ENCODE results near the gene RSPO3.
"Not testable (repeated sequence)": the region's sequence is repeated elsewhere in the genome, so short reads cannot be mapped to it uniquely, and the experiment has no call there.

The RSPO3 gene

DNA sequence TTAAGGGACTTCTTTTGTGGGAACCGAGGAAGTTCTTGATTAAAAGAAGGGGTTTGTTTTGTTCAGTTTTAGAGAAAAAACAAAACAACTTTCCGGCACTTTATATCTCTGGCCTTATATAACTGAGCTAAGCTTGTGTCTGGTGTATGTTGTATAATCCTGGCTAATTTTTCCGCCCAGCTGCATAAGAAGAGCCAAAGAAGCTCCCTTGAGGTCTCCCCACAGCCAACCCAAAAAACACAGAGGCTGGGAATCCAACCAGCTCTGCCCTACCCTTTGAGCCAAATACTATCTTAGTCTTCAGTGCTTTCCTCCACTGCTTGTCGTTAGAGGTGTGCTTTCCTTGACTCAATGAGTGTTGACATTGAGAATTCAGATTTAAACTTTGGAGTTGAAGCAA, 102.7 kb downstream of the RSPO3 start:
- TF ChIP-seq, protein P1, sequence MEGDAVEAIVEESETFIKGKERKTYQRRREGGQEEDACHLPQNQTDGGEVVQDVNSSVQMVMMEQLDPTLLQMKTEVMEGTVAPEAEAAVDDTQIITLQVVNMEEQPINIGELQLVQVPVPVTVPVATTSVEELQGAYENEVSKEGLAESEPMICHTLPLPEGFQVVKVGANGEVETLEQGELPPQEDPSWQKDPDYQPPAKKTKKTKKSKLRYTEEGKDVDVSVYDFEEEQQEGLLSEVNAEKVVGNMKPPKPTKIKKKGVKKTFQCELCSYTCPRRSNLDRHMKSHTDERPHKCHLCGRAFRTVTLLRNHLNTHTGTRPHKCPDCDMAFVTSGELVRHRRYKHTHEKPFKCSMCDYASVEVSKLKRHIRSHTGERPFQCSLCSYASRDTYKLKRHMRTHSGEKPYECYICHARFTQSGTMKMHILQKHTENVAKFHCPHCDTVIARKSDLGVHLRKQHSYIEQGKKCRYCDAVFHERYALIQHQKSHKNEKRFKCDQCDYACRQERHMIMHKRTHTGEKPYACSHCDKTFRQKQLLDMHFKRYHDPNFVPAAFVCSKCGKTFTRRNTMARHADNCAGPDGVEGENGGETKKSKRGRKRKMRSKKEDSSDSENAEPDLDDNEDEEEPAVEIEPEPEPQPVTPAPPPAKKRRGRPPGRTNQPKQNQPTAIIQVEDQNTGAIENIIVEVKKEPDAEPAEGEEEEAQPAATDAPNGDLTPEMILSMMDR (IDR thresholded peaks at IDR 0.05; ENCODE audit: low read depth, low read length): no peak
- H3K4me3 ChIP-seq (ENCODE audit: low read depth, low read length): no peak overlapping the region

DNA sequence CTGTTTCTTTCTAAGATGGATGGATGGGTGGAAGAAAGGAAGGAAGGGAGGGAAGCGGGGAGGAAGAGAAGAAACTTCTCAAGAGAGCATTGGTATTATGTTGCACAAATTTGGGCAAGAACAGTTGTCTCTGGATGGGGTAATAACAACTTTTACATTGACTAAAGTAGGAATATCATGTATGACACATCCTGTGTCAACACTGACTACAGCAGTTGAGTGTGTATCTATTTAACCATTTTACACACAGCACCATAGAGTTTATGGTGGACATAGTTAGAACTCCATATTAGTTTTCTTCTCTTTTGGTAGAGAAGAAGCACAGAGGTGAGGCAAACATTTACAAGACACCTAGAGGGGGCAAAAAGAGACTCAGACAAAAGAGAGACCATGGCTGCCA, 103.9 kb downstream of the RSPO3 start:
- TF ChIP-seq, protein P1 (IDR thresholded peaks at IDR 0.05; ENCODE audit: low read depth, low read length): no peak
- H3K4me3 ChIP-seq (ENCODE audit: low read depth, low read length): no peak overlapping the region

DNA sequence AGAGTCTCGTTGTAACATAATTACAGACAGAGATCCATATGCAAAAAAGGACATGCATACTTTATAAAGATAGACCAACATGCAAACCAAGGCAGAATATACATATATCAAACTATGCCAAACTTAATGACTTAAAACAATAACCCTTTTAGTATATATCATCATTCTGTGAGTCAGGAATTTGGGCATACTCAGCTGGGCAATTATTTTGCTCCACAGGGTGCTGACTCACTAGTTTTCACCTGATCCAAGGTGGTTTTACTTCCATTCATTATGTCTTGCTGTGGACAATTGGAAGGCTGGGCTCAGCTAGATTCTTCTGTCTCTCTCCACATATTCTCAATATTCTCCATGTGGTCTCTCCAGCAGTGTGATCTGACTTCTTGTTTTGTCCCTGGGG, 107.0 kb downstream of the RSPO3 start:
- TF ChIP-seq, protein P1 (IDR thresholded peaks at IDR 0.05; ENCODE audit: low read depth, low read length): no peak
- no peak overlapping the region for H3K4me3 ChIP-seq (ENCODE audit: low read depth, low read length)

DNA sequence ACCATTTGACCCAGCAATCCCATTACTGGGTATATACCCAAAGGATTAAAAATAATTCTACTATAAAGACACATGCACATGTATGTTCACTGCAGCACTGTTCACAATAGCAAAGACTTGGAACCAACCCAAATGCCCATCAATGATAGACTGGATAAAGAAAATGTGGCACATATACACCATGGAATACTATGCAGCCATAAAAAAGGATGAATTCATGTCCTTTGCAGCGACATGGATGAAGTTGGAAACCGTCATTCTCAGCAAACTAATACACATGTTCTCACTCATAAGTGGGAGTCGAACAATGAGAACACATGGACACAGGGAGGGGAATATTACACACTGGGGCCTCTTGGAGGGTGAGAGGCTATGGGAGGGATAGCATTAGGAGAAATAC, 115.3 kb downstream of the RSPO3 start:
- not testable (repeated sequence) for H3K4me3 ChIP-seq (ENCODE audit: low read depth, low read length)

DNA sequence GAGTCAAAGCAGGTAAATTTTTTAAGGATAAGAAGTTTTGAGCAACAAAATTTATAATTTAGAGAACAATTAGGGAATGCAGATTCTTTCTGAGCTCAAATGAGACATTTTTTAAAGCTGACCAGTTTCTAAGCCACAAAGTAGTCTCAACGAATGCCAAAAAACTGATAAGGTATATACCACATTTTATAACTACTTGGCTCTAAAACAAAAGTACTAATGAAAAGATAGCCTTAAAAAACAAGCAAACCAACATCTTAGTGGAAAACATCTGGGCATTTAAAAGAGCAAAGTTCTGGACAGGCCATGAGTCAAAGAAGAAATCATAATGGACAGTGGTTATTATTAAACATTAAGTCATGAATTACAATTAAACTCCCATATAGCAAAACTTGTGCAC, 125.0 kb downstream of the RSPO3 start:
- TF ChIP-seq, protein P1 (IDR thresholded peaks at IDR 0.05; ENCODE audit: low read depth, low read length): no peak
- no peak overlapping the region for H3K4me3 ChIP-seq (ENCODE audit: low read depth, low read length)

Data from WI38 (cell line).